ENCODE data around the gene TRIM17. TPM values are rescaled to one million over a fixed set of nuclear protein-coding genes. Genes with fewer than 3 reads are reported as not detected.

The TRIM17 gene
- total and polyA plus RNA-seq, 9 of the 15 experiments (the other 6 are each of a cell fraction or from before 2014, with no cell fraction given) = not detected

- TF ChIP-seq MITF (IDR thresholded peaks at IDR 0.05) (0 out of 2 replicates have a peak, but pooled peaks have one; percentile 14), BRD4 (IDR thresholded peaks at IDR 0.05) (no peak), HMGN3 (IDR thresholded peaks at IDR 0.05; ENCODE audit: borderline replicate concordance, extremely low read depth, insufficient read length, low read depth, low read length) (peak; percentile 82), TCF15 (CRISPR knock-in tag; IDR thresholded peaks at IDR 0.05) (no peak), ZC3H4 (CRISPR knock-in tag; IDR thresholded peaks at IDR 0.05; ENCODE audit: borderline replicate concordance) (no peak), FIP1L1 (IDR thresholded peaks at IDR 0.05; ENCODE audit: low read depth, low read length, poor library complexity, severe bottlenecking) (peak; percentile 45), ZBTB2 (IDR thresholded peaks at IDR 0.05) (peak; percentile 57), HCFC1 (IDR thresholded peaks at IDR 0.05; ENCODE audit: low read depth, low read length) (no peak), ZZZ3 (IDR thresholded peaks at IDR 0.05) (no peak), ZNF583 (CRISPR knock-in tag; IDR thresholded peaks at IDR 0.05) (no peak), XRCC4 (IDR thresholded peaks at IDR 0.05; ENCODE audit: extremely low read depth, insufficient read depth, insufficient read length) (no peak), SAP30 (IDR thresholded peaks at IDR 0.05; ENCODE audit: borderline replicate concordance, insufficient read depth, low read depth, low read length, poor library complexity, severe bottlenecking) (peak; percentile 46), RBM14 (IDR thresholded peaks at IDR 0.05; ENCODE audit: borderline replicate concordance, insufficient read depth, low read depth, low read length) (no peak), ZBTB5 (IDR thresholded peaks at IDR 0.05) (no peak), ZNF41 (CRISPR knock-in tag; conservative IDR thresholded peaks at IDR 0.05) (no peak), RBM25 (IDR thresholded peaks at IDR 0.05; ENCODE audit: low read depth, low read length, severe bottlenecking) (no peak), EGR1 (conservative IDR thresholded peaks at IDR 0.05) (peak; percentile 49), SAFB (IDR thresholded peaks at IDR 0.05; ENCODE audit: borderline replicate concordance, low read depth, low read length) (peak; percentile 62; the same call in 1 of the 2 replicates), FOXM1 (IDR thresholded peaks at IDR 0.05; ENCODE audit: low read depth) (no peak), FOXM1 (CRISPR knock-in tag; IDR thresholded peaks at IDR 0.05; ENCODE audit: low read depth) (no peak), ZNF232 (CRISPR knock-in tag; IDR thresholded peaks at IDR 0.05) (no peak), RBFOX2 (IDR thresholded peaks at IDR 0.05; ENCODE audit: low read depth, low read length) (peak; percentile 51), NFRKB (IDR thresholded peaks at IDR 0.05; ENCODE audit: low read depth) (no peak), ELF4 (CRISPR knock-in tag; IDR thresholded peaks at IDR 0.05) (no peak)
These were observed 44.3 kb downstream of the TRIM17 start (continued) for GRCh38 chr1:228372183-228373003.

Measured in K562 (cell line).